Neuronal stem cell (in vitro differentiated cells): ENCODE results near the gene TOP1.

Experiments
- DNase-seq: peaks from one replicate; pipeline ENCODE4 v3.0.0-alpha.2; 2013; ENCODE audit warnings: low spot score
- H2AFZ ChIP-seq: one replicate; pipeline ENCODE4 v1.6.1; 2013; ENCODE audit warnings: mild to moderate bottlenecking, low read length, inconsistent platforms
- H2AK5ac ChIP-seq: 2 replicates; pipeline ENCODE4 v1.6.1; 2013; ENCODE audit warnings: low read depth, mild to moderate bottlenecking, inconsistent platforms, low read length, moderate library complexity, mixed read lengths
- H2BK120ac ChIP-seq: 2 replicates; pipeline ENCODE4 v1.6.1; 2013; ENCODE audit warnings: low read depth, mild to moderate bottlenecking, inconsistent platforms, low read length, moderate library complexity, mixed read lengths
- H2BK12ac ChIP-seq: one replicate; pipeline ENCODE4 v1.6.1; 2013; ENCODE audit warnings: low read length, inconsistent platforms
- H2BK15ac ChIP-seq: 2 replicates; pipeline ENCODE4 v1.6.1; 2013; ENCODE audit warnings: mild to moderate bottlenecking, low read length, inconsistent platforms, mixed read lengths
- H2BK5ac ChIP-seq: one replicate; pipeline ENCODE4 v1.6.1; 2013; ENCODE audit warnings: inconsistent platforms, mild to moderate bottlenecking, low read length, moderate library complexity
- H3K14ac ChIP-seq: one replicate; pipeline ENCODE4 v1.6.1; 2013; ENCODE audit warnings: low read length, inconsistent platforms
- H3K18ac ChIP-seq: 2 replicates; pipeline ENCODE4 v1.6.1; 2013; ENCODE audit warnings: low read length, inconsistent platforms
- H3K23ac ChIP-seq: 2 replicates; pipeline ENCODE4 v1.6.1; 2013; ENCODE audit warnings: low read depth, mild to moderate bottlenecking, mixed read lengths, low read length, inconsistent platforms; ENCODE audit not compliant: poor library complexity
- H3K27ac ChIP-seq: replicated peaks from 3 replicates; pipeline ENCODE4 v1.5.1; 2013; ENCODE audit warnings: low read length, inconsistent platforms
- H3K27me3 ChIP-seq, 3 experiments: 2 replicates each; pipeline ENCODE4 v1.6.1; 2013; ENCODE audit warnings: low read length in 3 of 3, mild to moderate bottlenecking in 2 of 3, inconsistent platforms in 1 of 3, low read depth in 1 of 3, mixed read lengths in 1 of 3, moderate library complexity in 1 of 3; ENCODE audit not compliant: control insufficient read depth in 3 of 3, insufficient read depth in 3 of 3
- H3K36me3 ChIP-seq, 2 donors: replicated peaks in 1 of 2; 2 replicates each; pipeline ENCODE4 v1.6.1; 2013; ENCODE audit warnings: low read length in 2 of 2; ENCODE audit not compliant: control insufficient read depth in 2 of 2, insufficient read depth in 2 of 2
- H3K4ac ChIP-seq: 2 replicates; pipeline ENCODE4 v1.6.1; 2013; ENCODE audit warnings: inconsistent platforms, mild to moderate bottlenecking, low read length, moderate library complexity
- H3K4me1 ChIP-seq, 2 donors: 1 replicate in 1 of 2; 2 replicates in 1 of 2; pipeline ENCODE4 v1.6.1; 2013; ENCODE audit warnings: low read length in 2 of 2, low read depth in 1 of 2; ENCODE audit not compliant: control insufficient read depth in 2 of 2, insufficient read depth in 1 of 2
- H3K4me2 ChIP-seq: one replicate; pipeline ENCODE4 v1.6.1; 2013; ENCODE audit warnings: mild to moderate bottlenecking, low read length, inconsistent platforms; ENCODE audit not compliant: insufficient read depth, poor library complexity, severe bottlenecking
- H3K4me3 ChIP-seq, 2 donors: 2 replicates each; pipeline ENCODE4 v1.5.1; 2013; ENCODE audit warnings: low read length in 2 of 2, mild to moderate bottlenecking in 2 of 2, inconsistent platforms in 1 of 2, moderate library complexity in 1 of 2
- H3K79me1 ChIP-seq: one replicate; pipeline ENCODE4 v1.6.1; 2013; ENCODE audit warnings: low read depth, mild to moderate bottlenecking, inconsistent platforms, low read length, moderate library complexity
- H3K9ac ChIP-seq: one replicate; pipeline ENCODE4 v1.6.1; 2013; ENCODE audit warnings: mild to moderate bottlenecking, low read depth, low read length, inconsistent platforms; ENCODE audit not compliant: poor library complexity
- H3K9me3 ChIP-seq, 2 donors: replicated peaks in 1 of 2; 2 replicates each; pipeline versions ENCODE3 to v1.6.1; 2013; ENCODE audit warnings: low read length in 2 of 2, mild to moderate bottlenecking in 2 of 2, inconsistent platforms in 1 of 2, low read depth in 1 of 2, mixed read lengths in 1 of 2, moderate library complexity in 1 of 2; ENCODE audit not compliant: control insufficient read depth in 2 of 2, insufficient read depth in 1 of 2
- H4K8ac ChIP-seq: one replicate; pipeline ENCODE4 v1.6.1; 2013; ENCODE audit warnings: low read depth, mild to moderate bottlenecking, inconsistent platforms, low read length, moderate library complexity
- H4K91ac ChIP-seq: one replicate; pipeline ENCODE4 v1.6.1; 2013; ENCODE audit warnings: low read length, low read depth, mild to moderate bottlenecking, inconsistent platforms; ENCODE audit not compliant: poor library complexity
- WGBS, 2 donors: extraction: QIAGEN DNeasy Blood & Tissue Kit; methylation state at CpG; one replicate each; pipeline ENCODE4 v1.1.7; 2013; ENCODE audit warnings: missing lambda C conversion rate in 2 of 2, mixed read lengths in 1 of 2; ENCODE audit not compliant: insufficient read length in 2 of 2, insufficient replicate concordance in 1 of 2; ENCODE audit errors: extremely low coverage in 2 of 2; 5-methylcytosine and 5-hydroxymethylcytosine counted together

The TOP1 gene

GRCh38 chr20:41134362-41135186, 106.0 kb downstream of the TOP1 start:
- H3K27ac ChIP-seq: no peak overlapping the region
- H2BK12ac ChIP-seq: no peak overlapping the region
- H4K8ac ChIP-seq: no peak overlapping the region
- H3K27me3 ChIP-seq: no peaks in the 10 kb centered on the region
- DNase-seq: no peak
- H2BK5ac ChIP-seq: no peak overlapping the region
- peaks cover 4% of the 10 kb centered on the region for H3K79me1 ChIP-seq
- peak overlapping the region; percentile 86 for H2AK5ac ChIP-seq
- peaks cover 10 to 13% of the 10 kb centered on the region in 2 donors for H3K4me1 ChIP-seq
- no peak overlapping the region for H3K4me3 ChIP-seq
- no peak overlapping the region for H3K14ac ChIP-seq
- no peak overlapping the region for H3K23ac ChIP-seq
- H3K4me2 ChIP-seq: no peak overlapping the region
- H3K9ac ChIP-seq: no peak overlapping the region
- no peak overlapping the region for H2BK15ac ChIP-seq
- no peaks in the 10 kb centered on the region for H3K9me3 ChIP-seq
- 100% methylated on average over 1 of the region's 9 CpGs; no CpG with 5 or more reads in 1 of the 2 donors for WGBS, 2 donors
- H3K36me3 ChIP-seq: peaks cover 2 to 17% of the 10 kb centered on the region in 2 donors
- peak overlapping the region; percentile 11 for H3K18ac ChIP-seq
- H4K91ac ChIP-seq: no peak overlapping the region
- no peak overlapping the region for H3K4ac ChIP-seq
- no peak overlapping the region for H2BK120ac ChIP-seq
- H2AFZ ChIP-seq: no peak overlapping the region

GRCh38 chr20:41135187-41135887, 106.7 kb downstream of the TOP1 start:
- Histone ChIP-seq H2AFZ (no peak overlapping the region), H3K23ac (no peak overlapping the region), H2BK120ac (no peak overlapping the region), H3K18ac (no peak overlapping the region), H2AK5ac (no peak overlapping the region), H3K4me3 (no peak overlapping the region), H3K79me1 (peaks cover 6% of the 10 kb centered on the region), H3K9ac (no peak overlapping the region), H2BK15ac (no peak overlapping the region), H2BK5ac (no peak overlapping the region), H4K91ac (no peak overlapping the region), H3K36me3 (peaks cover 9 to 23% of the 10 kb centered on the region in 2 donors), H3K4me1 (peaks cover 16 to 19% of the 10 kb centered on the region in 2 donors), H3K4ac (no peak overlapping the region), H3K9me3 (no peaks in the 10 kb centered on the region), H2BK12ac (no peak overlapping the region), H3K27ac (no peak overlapping the region), H3K4me2 (no peak overlapping the region), H3K27me3 (no peaks in the 10 kb centered on the region), H4K8ac (no peak overlapping the region), H3K14ac (no peak overlapping the region)
- peak; percentile 30 for DNase-seq
- no CpG with 5 or more reads among the region's 13 CpGs for WGBS, 2 donors

- Histone ChIP-seq H2AFZ (peak overlapping the region; percentile 95), H2BK12ac (no peak overlapping the region), H3K14ac (no peak overlapping the region), H4K8ac (peak overlapping the region; percentile 44), H3K9ac (peak overlapping the region; percentile 83), H2BK5ac (peak overlapping the region; percentile 93), H3K9me3 (no peaks in the 10 kb centered on the region), H3K27me3 (no peaks in the 10 kb centered on the region), H3K27ac (peak overlapping the region; percentile 21), H2AK5ac (peak overlapping the region; percentile 36), H2BK15ac (no peak overlapping the region), H3K79me1 (peaks cover 6% of the 10 kb centered on the region), H3K23ac (peak overlapping the region; percentile 78), H3K4me2 (peak overlapping the region; percentile 52), H3K4me3 (peak overlapping the region; percentile 73 to 85), H3K36me3 (peaks cover 10 to 28% of the 10 kb centered on the region in 2 donors), H3K4me1 (peaks cover 23 to 24% of the 10 kb centered on the region in 2 donors), H4K91ac (no peak overlapping the region), H3K18ac (peak overlapping the region; percentile 94), H3K4ac (no peak overlapping the region), H2BK120ac (no peak overlapping the region)
- DNase-seq: no peak
- WGBS, 2 donors: no CpG with 5 or more reads among the region's 23 CpGs
These were observed 107.5 kb downstream of the TOP1 start for GRCh38 chr20:41135888-41136679.
